Germinal center (tissue), 1 donor: ENCODE results near the gene AGK.
"Not testable (repeated sequence)": the region's sequence is repeated elsewhere in the genome, so short reads cannot be mapped to it uniquely, and the experiment has no call there.

Experiments used
- DNase-seq: peaks from one replicate; pipeline ENCODE4 v3.0.0; 2012; ENCODE audit warnings: mixed read lengths, low spot score

Gene AGK

DNA sequence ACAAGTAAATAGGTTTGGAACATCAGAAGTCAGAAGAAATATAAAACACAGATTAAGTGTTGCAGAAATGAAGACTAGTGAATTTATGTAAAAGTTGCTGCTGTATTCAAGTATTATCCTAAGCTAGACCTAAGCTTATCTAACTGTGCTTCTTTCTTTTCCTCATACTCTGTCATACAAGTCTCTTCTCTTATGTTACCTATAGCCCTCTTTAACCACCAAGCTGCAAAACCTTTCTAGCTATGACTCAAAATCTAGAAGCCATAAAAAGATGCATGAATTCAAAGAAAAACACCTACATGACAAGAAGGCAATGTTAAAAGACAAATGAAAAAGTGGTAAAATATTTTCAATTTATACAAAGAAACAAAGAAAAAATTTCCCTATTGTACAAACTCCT, 127.8 kb downstream of the AGK start:
- DNase-seq, result no peak

DNA sequence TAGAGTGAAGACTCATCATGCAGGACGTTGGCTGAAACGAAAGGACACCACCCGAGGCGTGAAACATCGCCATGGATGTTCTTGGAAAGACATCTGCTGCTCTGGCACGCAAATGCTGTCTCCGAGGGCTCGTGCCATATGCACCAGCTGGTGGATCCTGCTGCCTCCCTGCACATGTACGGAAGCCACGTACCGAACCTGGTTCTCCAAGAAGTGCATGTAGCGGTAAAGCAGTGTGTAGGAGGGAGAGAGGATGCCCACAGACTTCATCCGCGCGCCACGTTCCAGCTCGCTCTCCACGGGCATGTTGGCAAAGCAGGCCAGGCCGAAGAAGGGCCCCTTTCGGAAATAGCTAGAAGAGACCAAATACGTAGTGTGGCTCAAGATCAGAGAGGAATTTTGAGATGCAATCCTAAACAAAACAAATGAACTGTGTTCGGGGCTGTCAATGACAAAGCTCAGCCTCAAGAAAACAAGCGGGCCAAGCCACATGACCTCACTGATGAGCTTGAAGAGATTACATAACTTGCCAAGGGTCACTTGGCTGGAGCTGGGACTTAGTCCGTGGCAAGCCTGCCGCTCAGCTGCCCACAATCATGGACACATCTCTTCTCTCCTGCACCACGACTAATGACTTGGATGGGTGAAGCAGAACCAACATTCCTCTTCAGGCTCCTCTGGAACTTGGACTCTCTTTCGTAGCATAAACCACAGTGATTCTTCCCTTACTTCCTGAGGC, 134.2 kb downstream of the AGK start:
- DNase-seq, result no peak

DNA sequence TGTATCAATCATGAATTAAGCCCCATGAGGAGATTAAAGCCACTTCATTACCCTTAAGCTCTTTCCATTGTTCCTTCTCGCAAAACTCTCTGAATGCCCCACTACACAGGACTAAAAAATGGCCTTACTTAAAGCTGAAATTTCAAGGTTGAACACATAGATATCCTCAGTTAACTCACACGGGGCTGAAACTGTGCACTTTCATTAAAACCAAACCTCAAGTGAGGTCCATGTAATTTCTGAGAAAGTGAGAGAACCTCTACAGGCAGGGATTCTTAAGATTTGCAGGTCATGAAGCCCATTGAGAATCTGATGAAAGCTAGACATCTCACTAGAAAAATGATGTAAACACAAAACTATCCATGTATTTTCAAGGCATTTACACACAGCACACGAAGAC, 134.9 kb downstream of the AGK start:
- no peak for DNase-seq

GRCh38 chr7:141686670-141687069, 135.5 kb downstream of the AGK start:
- DNase-seq, result no peak

DNA sequence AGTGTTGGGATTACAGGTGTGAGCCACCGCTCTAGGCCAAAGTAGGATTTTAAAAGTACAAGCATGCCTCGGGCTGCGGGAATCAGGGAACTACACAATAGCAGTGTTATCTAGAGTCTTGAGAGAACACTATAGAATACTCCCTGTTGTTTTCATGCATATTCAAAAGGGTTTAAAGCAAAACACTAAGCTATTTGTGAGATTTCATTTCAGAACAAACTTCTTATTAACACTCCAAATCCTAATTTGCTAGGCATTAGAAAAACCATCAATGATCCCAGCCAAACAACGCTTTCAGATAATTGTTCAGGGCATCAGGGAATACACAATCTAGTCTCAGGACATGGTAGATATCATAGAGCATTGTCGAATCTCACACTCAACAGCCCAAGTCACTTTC, 136.8 kb downstream of the AGK start:
- no peak for DNase-seq

- not testable (repeated sequence) for DNase-seq
These were observed 138.0 kb downstream of the AGK start for GRCh38 chr7:141689072-141689825.

DNA sequence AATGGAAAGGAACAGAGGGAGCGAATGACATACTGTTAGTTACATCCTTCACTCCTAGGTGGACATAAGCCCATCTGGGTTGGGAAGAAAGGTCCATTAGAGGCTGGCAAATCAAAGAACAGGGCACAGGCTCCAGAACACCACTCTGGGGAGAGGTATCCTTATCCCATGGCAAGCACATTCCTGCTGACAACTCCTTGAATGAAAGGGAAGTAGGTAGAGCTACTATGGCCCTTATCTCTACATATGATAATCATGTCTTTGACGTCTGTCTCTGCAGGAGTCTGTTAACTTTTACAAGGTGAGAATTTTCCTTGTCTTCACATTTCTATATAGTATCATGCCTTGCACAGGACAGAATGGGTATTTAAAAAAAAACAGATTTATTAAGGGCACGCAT, 140.3 kb downstream of the AGK start:
- no peak for DNase-seq

GRCh38 chr7:141691961-141692360, 140.8 kb downstream of the AGK start:
- no peak for DNase-seq

GRCh38 chr7:141693082-141693481, 141.9 kb downstream of the AGK start:
- no peak for DNase-seq

GRCh38 chr7:141695803-141696289, 144.6 kb downstream of the AGK start:
- DNase-seq, result no peak

DNA sequence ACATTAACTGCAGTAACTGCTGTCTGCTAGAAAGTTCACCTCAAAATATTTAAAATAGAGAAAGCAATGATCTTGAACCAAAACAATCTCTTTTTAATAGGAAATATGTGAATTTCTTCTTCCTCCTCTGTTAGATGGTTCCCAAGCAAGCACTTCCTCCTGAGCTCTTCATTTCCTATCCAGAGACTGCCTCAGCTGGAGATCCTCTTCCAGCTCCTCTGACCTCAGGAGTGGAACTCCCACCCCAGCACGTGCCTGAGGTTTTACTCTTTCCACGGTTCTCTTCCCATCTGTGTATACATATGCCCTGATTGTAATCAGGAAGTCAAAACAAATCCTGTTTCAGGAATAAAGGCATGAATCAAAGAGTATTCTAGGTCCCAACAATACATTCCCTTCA, 145.1 kb downstream of the AGK start:
- DNase-seq, result no peak

DNA sequence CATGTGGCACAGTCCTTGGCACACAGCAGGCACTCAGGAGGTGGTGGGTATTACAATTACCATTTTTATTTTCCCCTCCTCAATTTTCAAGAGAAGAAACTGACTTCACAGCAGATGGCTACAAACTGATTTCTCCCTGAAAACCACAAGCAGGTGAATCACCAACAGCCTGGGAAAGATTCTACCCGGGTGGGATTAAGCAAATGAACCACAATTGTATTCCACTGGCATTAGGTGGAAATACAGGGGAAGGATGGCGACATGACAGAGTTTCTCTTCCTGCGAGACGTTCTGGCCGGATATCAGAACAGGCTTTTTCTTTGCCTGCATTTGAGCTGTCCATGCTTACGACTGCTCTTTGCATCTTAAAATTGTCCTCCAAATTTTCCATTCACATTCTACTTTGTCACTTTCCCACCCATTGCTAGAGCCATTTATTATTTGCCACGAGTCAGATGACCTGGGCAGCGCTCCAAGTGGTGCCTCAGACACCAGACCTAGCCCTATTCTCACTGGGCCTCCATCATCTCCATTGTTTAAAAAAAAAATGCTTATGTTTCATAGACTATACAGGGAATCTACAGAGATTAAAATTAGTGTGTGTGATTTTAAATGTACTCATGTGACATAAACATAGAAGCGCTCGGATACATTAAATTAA, 146.1 kb downstream of the AGK start:
- DNase-seq, result no peak

- DNase-seq, result peak; percentile 11
These were observed 147.2 kb downstream of the AGK start for GRCh38 chr7:141698247-141699015.

DNA sequence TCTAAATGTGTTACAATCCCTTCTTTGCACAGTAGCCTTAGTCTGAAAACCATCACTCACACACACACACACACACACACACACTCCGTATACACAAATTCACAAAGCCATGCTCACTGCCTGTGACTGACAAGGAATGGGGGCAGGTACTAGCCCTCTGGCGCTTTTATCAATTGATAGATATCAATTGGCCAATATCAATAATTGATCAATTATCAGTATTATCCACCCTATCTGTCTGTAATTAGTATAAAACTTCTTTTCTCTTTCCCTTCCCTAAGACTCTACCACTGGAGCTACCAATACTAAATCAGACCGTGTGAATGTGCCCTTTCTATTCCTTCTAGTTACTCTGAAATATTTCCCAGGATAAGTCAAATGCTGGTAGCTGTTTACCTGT, 148.7 kb downstream of the AGK start:
- DNase-seq, result no peak

GRCh38 chr7:141700296-141700847, 149.2 kb downstream of the AGK start:
- no peak for DNase-seq

DNA sequence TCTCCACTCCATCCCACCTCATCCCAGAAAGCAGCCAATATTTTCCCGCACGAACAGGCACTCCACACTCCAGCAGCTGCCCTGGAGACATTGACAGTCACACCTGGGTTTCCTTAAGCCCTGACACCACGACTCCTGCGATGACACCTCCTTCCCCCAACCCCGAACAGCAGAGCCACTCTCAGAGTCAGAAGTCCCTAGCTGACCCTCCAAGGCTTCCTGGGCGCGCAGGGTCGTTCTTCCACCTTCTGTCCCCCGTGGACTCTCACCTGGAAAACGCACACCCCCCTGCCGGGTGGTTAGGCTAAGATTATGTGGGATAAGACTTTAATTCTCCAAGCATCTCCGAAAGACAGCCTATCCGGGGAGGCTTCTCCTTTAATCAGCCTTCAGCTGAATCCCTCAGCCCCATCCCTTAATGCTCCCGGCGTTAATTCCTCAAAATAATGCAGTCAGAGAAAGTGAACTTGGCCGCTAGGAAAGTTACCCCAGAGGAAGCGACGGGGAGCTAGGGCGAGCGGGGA, 149.7 kb downstream of the AGK start:
- peak; percentile 6 for DNase-seq

DNA sequence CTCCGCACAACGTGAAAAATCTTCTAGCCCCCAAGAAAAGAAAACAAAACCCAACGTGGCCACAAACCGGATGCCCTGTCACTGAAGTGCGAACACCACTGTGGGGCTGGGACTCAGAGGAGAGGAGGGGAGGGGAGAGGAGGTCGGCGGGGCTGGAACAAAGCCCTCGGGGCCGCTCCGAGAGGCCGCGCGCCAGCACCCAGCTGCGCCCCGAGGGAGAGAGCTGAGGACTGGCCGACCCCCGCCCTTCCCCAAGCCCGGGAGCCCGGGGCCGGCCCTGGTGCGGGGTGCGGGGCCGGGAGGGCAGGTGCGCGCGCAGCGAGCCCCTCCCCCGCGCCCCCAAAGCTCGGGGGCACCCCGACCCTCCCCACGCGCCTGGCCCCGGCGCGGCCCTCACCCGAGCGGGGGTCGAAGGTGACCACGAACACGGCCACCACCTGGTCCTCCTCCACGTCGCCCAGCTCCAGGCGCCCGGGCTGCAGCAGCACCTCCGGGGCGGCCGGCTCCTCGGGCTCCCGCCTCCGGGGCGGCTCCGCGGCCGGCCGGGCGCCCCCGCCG, 150.4 kb downstream of the AGK start:
- peak; percentile 71 for DNase-seq

GRCh38 chr7:141702047-141702567, 150.9 kb downstream of the AGK start, which contains the start of gene DENND11:
TSS of gene DENND11 (minus strand) at chr7:141702166. CDS start at chr7:141702153, 13 bp downstream.
- peak; percentile 68 for DNase-seq

- DNase-seq, result no peak
These were observed 151.7 kb downstream of the AGK start for GRCh38 chr7:141702892-141703291.

DNA sequence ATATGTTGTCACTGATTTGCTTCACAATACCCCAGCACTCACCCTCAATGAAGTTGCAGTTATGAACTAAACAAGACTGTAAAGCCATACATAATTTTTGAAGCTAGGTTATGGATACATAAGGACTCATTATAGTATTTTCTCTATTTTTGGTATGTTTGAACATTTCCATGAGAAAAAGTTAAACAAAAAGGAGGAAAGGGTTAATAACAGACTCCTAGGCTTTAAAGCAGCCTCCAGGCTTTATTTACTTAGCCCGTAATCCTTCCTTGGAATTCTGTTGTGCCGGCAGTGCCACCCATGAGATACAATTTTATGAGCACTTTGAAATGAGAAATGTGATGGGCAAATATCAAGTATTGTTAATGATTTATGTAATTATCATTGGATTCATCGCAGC, 152.9 kb downstream of the AGK start:
- no peak for DNase-seq

DNA sequence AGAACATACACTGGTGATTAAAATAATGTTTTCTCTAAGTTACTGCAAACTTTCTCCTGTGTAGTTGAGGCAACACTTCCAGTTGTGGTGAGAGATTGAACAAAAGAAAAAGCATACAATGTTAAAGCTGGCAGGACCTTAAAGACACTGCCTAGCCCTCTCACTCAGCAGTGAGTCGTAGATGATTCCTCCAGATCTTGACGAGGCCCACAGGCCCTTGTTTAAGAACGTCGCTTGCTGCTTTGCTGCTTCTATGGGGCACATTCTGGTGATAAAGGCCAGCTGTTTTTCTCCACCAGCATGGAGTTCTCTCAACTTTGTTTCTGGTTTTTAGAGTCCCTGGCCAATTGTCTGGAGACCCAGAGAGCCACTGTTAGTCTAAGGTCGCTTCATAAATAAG, 153.5 kb downstream of the AGK start:
- DNase-seq, result no peak
